Measurements from ENCODE around the gene MCCD1. TPM values are rescaled to one million over a fixed set of nuclear protein-coding genes. Genes with fewer than 3 reads are reported as not detected.
"Not testable (repeated sequence)": the region's sequence is repeated elsewhere in the genome, so short reads cannot be mapped to it uniquely, and the experiment has no call there.

The MCCD1 gene
- total and polyA plus RNA-seq, 2 of the 13 experiments (the other 11 are each of a cell fraction or from before 2014, with no cell fraction given) = 0.15 TPM; not detected in 1

GRCh38 chr6:31498748-31499147 is 30.0 kb upstream of the MCCD1 start:
- FAIRE-seq (no peak), DNase-seq (ENCODE audit: low spot score) (no peak), ATAC-seq (no peak)
- Histone ChIP-seq H3K9ac (ENCODE audit: insufficient read depth, low read depth, low read length) (no peak overlapping the region), H3K36me3 (replicated peaks in 1 of 2; ENCODE audit: control insufficient read depth in 1 of 2, insufficient read depth in 2 of 2, low read length in 2 of 2) (no peaks in the 10 kb centered on the region), H3K27me3 (ENCODE audit: control insufficient read depth in 1 of 2, insufficient read depth in 2 of 2, low read length in 2 of 2) (peaks cover 0 to 20% of the 10 kb centered on the region in 2 experiments; a peak in 1 of 5 replicates), H3K4me1 (ENCODE audit: insufficient read depth, low read length) (peaks cover 43% of the 10 kb centered on the region), H3K4me2 (ENCODE audit: low read depth, low read length) (peak overlapping the region; percentile 70), H3K4me3 (replicated peaks in 1 of 3; ENCODE audit: insufficient read depth in 1 of 3, low read depth in 2 of 3, low read length in 3 of 3) (peak overlapping the region; percentile 47 to 79 (median 54); a peak in 4 of 6 replicates), H3K27ac (ENCODE audit: extremely low read length, insufficient read depth, low read length) (no peak overlapping the region), H3K9me3 (ENCODE audit: low read length) (no peaks in the 10 kb centered on the region), H2AFZ (ENCODE audit: low read length) (no peak overlapping the region), H3K79me2 (ENCODE audit: insufficient read depth, low read length) (no peaks in the 10 kb centered on the region), H4K20me1 (ENCODE audit: insufficient read depth, low read length) (no peaks in the 10 kb centered on the region)
- TF ChIP-seq SRSF1 (optimal IDR thresholded peaks at IDR 0.05; ENCODE audit: low read depth, low read length) = no peak
- TF ChIP-seq, protein P1, sequence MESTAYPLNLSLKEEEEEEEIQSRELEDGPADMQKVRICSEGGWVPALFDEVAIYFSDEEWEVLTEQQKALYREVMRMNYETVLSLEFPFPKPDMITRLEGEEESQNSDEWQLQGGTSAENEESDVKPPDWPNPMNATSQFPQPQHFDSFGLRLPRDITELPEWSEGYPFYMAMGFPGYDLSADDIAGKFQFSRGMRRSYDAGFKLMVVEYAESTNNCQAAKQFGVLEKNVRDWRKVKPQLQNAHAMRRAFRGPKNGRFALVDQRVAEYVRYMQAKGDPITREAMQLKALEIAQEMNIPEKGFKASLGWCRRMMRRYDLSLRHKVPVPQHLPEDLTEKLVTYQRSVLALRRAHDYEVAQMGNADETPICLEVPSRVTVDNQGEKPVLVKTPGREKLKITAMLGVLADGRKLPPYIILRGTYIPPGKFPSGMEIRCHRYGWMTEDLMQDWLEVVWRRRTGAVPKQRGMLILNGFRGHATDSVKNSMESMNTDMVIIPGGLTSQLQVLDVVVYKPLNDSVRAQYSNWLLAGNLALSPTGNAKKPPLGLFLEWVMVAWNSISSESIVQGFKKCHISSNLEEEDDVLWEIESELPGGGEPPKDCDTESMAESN (CRISPR knock-in tag; conservative IDR thresholded peaks at IDR 0.05) = 0 out of 2 replicates have a peak, but pooled peaks have one; percentile 16
- 49% methylated on average over 17 of the region's 21 CpGs for WGBS (ENCODE audit: low lambda C conversion rate)
- BruUV-seq (replicated peaks) = no TSS peak
- intact Hi-C loops (cut with micrococcal nuclease; ENCODE audit: unreplicated experiment) (no loop called here), in situ Hi-C loops (cut with HindIII; ENCODE audit: extremely low pct_ligation_motif_present, low pct_unique_long_range_greater_than_20kb) (no loop called here)
- POLR2A ChIA-PET = interaction anchor here (0.7 to 4.4 kb wide), 3 partner anchors 30 to 43 kb away, joined by 3 to 20 read pairs (median 13); partner anchors contain the start of genes DDX39B and MCCD1
- CTCF ChIA-PET (ENCODE audit: low intra/inter-chr PET ratio, low total read pairs) = no interaction called here

- DNase-seq (ENCODE audit: low spot score); H3K9ac ChIP-seq (ENCODE audit: insufficient read depth, low read depth, low read length); H3K4me2 ChIP-seq (ENCODE audit: low read depth, low read length); H3K79me2 ChIP-seq (ENCODE audit: insufficient read depth, low read length); H3K9me3 ChIP-seq (ENCODE audit: low read length); in situ Hi-C loops (cut with HindIII; ENCODE audit: extremely low pct_ligation_motif_present, low pct_unique_long_range_greater_than_20kb); FAIRE-seq; H3K4me3 ChIP-seq (replicated peaks in 1 of 3; ENCODE audit: insufficient read depth in 1 of 3, low read depth in 2 of 3, low read length in 3 of 3); H3K36me3 ChIP-seq (replicated peaks in 1 of 2; ENCODE audit: control insufficient read depth in 1 of 2, insufficient read depth in 2 of 2, low read length in 2 of 2); H4K20me1 ChIP-seq (ENCODE audit: insufficient read depth, low read length); H3K27ac ChIP-seq (ENCODE audit: extremely low read length, insufficient read depth, low read length); BruUV-seq (replicated peaks); POLR2A ChIA-PET; ATAC-seq; H2AFZ ChIP-seq (ENCODE audit: low read length); intact Hi-C loops (cut with micrococcal nuclease; ENCODE audit: unreplicated experiment); CTCF ChIA-PET (ENCODE audit: low intra/inter-chr PET ratio, low total read pairs): not testable (repeated sequence)
- Histone ChIP-seq H3K4me1 (ENCODE audit: insufficient read depth, low read length) (peaks cover 43% of the 10 kb centered on the region), H3K27me3 (ENCODE audit: control insufficient read depth in 1 of 2, insufficient read depth in 2 of 2, low read length in 2 of 2) (peaks cover 0 to 17% of the 10 kb centered on the region in 2 experiments; a peak in 1 of 5 replicates)
- WGBS (ENCODE audit: low lambda C conversion rate) = 67% methylated on average over 2 of the region's 2 CpGs
Observed at GRCh38 chr6:31499648-31500047, 29.1 kb upstream of the MCCD1 start.

Data from HepG2 (cell line).